ENCODE data around the gene TMC7. TPM values are rescaled to one million over a fixed set of nuclear protein-coding genes. Genes with fewer than 3 reads are reported as not detected.

TMC7 gene
- polyA plus RNA-seq, 1 experiment: 0.40 TPM

- CTCF ChIA-PET: no interaction called here
- TF ChIP-seq CTCF (IDR thresholded peaks at IDR 0.05; ENCODE audit: insufficient read depth, low read depth, low read length): no peak
- no peak overlapping the region for H3K4me3 ChIP-seq (ENCODE audit: low read depth, low read length)
- POLR2A ChIA-PET: no interaction called here
- DNase-seq (ENCODE audit: low read depth): no peak
- no peaks in the 10 kb centered on the region for H3K27me3 ChIP-seq (ENCODE audit: control insufficient read depth, insufficient read depth, low read length)
- no peaks in the 10 kb centered on the region for H3K36me3 ChIP-seq (ENCODE audit: control insufficient read depth, insufficient read depth, low read length)
These were observed 18.1 kb downstream of the TMC7 start for GRCh38 chr16:19001788-19002187.

DNA sequence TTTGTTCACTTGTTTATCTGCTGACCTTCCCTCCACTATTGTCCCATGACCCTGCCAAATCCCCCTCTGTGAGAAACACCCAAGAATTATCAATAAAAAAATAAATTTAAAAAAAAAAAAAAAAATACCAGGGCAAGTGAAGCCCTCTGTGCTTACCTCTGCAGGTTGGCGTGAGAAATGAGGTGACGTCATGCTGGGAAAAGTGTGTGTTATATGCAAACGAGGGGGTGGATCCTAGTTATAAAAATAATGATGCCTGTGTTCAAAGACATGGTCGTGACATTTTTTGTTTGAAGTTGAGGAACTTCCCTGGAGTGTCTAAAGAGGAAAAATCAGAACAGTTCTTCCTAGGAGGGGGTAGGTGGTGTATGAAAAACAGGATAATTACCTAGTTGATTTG lies 20.2 kb downstream of the TMC7 start:
- TF ChIP-seq CTCF (IDR thresholded peaks at IDR 0.05; ENCODE audit: insufficient read depth, low read depth, low read length): no peak
- no peak for DNase-seq (ENCODE audit: low read depth)
- POLR2A ChIA-PET: no interaction called here
- Histone ChIP-seq H3K4me3 (ENCODE audit: low read depth, low read length) (no peak overlapping the region), H3K36me3 (ENCODE audit: control insufficient read depth, insufficient read depth, low read length) (no peaks in the 10 kb centered on the region), H3K27me3 (ENCODE audit: control insufficient read depth, insufficient read depth, low read length) (no peaks in the 10 kb centered on the region)
- CTCF ChIA-PET: no interaction called here

GRCh38 chr16:19005561-19006445 lies 22.1 kb downstream of the TMC7 start:
- Histone ChIP-seq H3K27me3 (ENCODE audit: control insufficient read depth, insufficient read depth, low read length) (no peaks in the 10 kb centered on the region), H3K4me3 (ENCODE audit: low read depth, low read length) (no peak overlapping the region), H3K36me3 (ENCODE audit: control insufficient read depth, insufficient read depth, low read length) (no peaks in the 10 kb centered on the region)
- TF ChIP-seq CTCF (IDR thresholded peaks at IDR 0.05; ENCODE audit: insufficient read depth, low read depth, low read length): no peak
- ChIA-PET POLR2A (no interaction called here), CTCF (no interaction called here)
- no peak for DNase-seq (ENCODE audit: low read depth)

- Histone ChIP-seq H3K36me3 (ENCODE audit: control insufficient read depth, insufficient read depth, low read length) (no peaks in the 10 kb centered on the region), H3K4me3 (ENCODE audit: low read depth, low read length) (no peak overlapping the region), H3K27me3 (ENCODE audit: control insufficient read depth, insufficient read depth, low read length) (no peaks in the 10 kb centered on the region)
- no peak for DNase-seq (ENCODE audit: low read depth)
- no peak for TF ChIP-seq CTCF (IDR thresholded peaks at IDR 0.05; ENCODE audit: insufficient read depth, low read depth, low read length)
- CTCF ChIA-PET: no interaction called here
- POLR2A ChIA-PET: no interaction called here
These were observed 22.9 kb downstream of the TMC7 start for GRCh38 chr16:19006446-19007315.

Data from BJ (cell line).